COLO829 (cell line): ENCODE data around the gene CD300E.
"Not testable (repeated sequence)": the region's sequence is repeated elsewhere in the genome, so short reads cannot be mapped to it uniquely, and the experiment has no call there.

Source experiments
- DNase-seq: peaks from one replicate; pipeline ENCODE4 v3.0.0; 2012; ENCODE audit warnings: low spot score

Gene CD300E

DNA sequence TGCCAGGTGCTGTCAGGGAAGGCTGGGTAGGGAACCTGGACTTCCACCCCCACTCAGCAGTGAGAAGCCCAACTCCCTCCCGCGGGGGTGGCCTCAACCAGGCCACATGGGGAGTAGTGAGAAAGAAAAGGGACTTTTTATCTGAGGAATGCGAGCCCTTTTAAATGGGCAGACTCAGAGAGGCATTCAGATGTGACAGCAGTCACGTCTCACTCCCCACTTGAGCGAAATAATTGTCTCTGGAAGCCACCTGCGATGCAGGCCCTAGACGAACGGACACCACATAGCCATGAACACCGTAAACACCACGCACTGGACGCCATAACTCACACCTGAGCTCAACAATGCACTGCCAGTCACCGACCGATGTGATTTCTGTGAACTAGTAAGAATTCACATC is 11.9 kb upstream of the CD300E start:
- DNase-seq = no peak

DNA sequence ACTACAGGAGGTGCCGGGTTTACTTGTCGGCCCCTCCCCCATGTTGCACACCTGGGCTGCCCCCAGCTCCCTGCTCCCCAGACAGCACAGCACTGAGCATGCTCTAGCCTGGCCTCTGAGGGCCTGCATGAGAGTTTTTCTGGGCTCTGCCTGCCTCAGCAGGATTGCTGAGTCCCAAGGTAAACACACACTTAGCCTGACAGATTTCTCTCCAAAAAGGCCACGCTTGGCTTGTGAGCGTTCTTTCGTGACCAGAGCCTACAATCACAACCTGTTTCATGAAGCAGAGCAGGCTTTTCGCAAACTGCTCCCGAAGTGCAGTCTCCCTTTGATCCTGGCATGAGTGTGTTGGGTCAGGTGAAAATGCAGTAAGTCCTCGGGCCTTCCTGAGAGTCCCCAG is 9.8 kb upstream of the CD300E start:
- no peak for DNase-seq

DNA sequence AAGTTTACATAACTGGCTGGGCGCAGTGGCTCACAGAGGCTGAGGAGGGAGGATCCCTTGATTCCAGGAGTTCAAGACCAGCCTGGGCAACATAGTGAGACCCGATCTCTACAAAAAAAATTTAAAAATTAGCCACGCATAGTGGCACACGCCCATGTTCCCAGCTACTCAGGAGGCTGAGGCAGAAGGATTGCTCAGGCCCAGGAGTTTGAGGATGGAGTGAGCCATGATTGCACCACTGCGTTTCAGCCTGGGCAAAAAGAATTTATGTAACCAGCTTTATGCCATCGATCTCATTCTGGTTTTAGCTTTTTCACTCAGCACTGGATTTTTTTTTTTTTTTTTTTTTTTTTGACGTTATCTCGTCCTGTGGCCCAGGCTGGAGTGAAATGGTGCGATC is 9.1 kb upstream of the CD300E start:
- no peak for DNase-seq

DNA sequence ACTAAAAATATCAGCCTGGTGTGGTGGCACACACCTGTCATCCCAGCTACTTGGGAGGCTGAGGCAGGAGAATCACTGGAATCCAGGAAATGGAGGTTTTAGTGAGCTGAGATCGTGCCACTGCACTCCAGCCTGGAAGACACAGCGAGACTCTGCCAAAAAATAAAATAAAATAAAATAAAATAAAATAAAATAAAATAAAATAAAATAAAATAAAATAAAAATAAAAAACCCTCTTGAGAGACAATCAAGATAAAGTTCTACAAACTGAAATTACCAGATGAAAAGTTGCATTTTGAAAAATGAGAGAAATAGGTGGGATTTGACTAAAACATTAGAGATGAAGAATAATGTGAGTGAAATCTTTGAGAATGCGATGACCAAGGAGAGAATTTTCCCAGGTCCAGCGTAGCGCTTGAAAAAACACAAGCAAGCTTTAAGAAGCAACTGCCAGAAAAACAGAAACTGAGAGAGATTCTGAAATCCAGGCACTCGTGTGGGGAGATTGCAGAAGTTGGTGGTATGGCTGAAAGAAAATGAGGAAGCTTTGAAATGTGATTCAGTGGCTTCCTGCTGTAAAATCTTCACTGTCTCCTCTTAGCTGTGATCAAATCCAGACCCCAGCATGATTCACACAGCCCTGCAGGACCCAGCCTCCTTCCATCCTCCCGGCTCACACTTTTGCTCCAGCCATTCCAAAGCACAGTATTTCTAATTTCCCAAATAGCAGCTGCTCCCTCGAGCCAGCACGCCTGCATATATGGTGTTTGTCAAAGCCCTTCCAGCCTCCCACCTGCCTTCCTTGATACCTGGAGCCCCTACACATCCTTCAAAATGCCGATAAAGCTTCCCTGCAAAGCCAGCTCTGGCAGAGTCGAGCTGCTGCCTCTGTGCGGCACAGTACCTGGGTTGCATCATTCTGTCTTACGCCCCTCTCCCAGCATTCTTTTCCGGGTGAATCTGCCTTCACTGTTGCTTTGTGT is 8.2 kb upstream of the CD300E start:
- DNase-seq = no peak

DNA sequence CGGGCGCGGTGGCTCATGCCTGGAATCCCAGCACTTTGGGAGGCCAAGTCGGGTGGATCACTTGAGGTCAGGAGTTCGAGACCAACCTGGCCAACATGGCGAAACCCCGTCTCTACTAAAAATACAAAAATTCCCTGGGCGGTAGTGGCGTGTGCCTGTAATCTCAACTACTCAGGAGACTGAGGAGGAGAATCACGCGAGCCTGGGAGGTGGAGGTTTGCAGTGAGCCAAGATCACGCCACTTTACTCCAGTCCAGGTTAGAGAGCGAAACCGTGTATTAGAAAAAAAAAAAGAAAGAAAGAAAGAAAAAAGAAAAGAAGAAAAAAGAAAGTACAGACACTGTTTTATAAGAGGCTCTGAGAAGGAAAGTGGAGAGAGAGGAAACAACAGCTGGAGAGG is 6.7 kb upstream of the CD300E start:
- not testable (repeated sequence) for DNase-seq

DNA sequence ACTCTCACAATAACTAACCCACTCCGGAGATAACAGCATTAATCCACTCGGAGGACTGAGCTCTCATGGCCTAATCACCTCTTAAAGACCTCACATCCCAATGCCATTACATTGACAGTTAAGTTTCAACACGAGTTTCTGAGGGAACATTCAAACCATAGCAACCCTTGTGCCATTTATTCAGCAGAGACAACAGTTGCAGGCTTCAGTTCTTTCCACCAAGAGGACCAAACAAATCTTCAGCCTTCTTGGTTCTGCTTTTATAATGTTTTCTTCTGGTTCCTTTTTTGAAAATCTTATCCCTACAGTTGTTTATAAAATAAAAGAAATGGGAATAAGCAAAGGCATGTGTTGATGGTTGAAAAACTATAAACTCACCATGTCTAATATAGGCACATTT is 2.1 kb upstream of the CD300E start:
- DNase-seq = no peak

DNA sequence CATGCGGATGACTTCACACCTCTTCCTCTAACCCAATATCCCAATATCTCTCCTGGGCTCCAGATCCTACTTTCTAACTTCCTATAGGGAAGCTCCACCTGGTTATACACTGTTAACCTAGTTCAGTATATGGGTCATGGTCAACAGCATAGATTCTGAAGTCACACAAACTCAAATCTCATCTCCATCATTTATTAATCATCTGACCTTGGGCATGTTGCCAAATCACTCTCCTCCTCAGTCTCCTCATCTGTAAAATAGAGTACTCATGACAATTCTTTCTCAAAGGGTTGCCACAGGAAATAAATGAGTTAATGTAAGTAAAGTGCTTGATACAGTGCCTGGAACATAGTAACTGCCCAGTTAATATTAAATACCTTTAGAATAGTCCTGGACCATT is 593 bp upstream of the CD300E start:
- no peak for DNase-seq

DNA sequence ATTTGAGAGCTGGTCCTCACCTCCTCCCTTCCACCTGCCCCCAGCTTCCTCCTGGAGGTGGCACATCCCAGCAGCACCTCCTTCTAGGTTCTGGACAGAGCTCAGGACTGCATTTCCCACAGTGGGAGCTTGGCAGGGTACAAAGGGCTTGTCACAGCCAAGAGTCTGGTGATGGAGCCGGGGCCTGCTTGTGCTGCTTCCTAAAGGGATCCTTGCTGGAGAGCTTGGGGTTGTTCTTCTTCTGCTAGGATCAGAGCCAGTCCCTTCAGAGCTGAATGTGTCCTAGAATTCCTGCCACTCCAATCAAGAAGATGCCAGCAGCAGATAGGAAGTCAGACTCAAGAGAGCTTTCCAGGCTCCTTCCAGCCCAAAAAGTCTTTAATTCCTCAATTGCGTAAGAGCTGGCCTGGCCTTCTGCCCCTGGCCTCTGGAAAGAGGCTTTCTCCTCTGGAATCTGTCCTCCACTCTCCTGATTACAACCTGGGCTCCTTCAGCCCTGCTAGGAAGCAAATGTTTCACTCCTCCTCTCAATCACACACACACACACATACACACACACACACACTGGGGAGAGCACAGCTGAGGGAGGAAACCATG is 4.4 kb downstream of the CD300E start:
- no peak for DNase-seq

DNA sequence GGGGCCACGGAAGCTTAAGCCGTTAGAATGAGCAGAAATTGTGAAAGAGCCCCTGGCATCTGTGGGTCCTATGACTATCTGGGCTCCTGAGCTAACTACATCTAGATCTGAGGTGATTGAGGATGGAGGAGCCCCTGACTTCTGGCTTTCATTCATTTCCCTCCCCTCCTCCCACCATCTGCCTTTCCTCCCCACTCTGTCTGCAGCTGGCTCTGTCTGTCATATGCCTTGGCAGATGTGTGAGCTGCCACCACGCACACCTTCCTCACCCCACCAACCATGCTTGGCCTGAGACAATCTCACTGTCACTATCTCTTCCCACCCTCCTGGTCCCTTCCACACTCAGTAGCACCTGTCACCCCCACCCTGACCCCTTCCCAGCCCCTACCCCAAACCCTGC is 5.1 kb downstream of the CD300E start:
- DNase-seq = no peak

DNA sequence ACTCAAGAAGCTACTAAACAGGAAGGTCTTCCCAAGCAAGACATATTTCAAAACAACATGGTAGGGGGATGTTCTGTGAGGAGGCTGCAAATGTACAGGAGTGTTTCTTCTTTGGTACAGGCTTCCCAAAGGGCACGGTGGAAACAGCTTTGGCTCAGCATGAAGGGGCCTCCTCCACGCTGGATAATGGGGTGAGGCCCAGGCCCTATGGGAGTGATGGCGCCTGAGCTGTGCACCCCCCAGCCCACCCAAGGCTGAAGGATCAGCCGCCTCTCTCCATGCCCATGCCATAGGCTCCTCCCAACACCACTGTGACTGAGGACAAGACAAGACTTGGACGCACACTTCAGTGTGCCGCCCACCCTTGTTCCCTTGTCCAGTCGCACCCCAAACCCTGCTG is 6.8 kb downstream of the CD300E start:
- no peak for DNase-seq

DNA sequence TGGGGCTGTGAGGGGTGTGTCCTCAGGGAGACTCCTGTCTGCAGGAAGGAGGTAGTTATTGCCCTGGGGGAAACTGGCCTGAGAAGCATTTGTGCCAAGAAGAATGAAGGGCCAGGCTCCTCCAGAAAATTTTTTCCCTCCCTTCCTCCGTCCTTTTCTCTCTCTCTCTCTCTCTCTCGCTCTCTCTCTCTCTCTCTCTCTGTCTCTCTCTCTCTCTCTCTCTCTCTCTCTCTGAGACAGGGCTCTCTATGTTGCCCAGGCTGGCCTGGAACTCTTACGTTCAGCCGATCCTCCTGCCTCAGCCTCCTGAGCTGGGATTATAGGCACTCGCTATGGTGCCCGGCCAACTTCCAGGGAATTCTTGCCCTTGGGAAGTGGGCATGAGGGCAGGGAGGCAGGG is 11.5 kb downstream of the CD300E start:
- no peak for DNase-seq

DNA sequence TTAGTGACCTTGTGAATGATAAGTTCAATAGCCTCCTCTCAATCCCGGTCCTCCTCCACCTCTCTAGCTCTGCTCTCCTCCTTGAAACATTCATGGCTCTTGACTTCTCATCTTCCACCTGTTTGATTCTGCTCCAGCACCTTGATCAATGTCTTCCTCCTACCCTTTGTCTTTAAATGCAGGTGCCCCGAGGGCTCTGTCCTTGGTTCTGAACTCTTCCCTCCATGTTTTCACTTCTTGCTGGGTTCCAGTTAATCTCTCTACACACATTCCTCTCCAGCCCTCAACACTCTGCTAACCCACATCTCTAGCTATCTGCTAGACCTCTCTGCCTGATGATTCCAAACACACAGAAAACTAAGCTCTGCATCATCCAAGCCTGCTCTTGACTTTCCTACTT is 13.4 kb downstream of the CD300E start:
- DNase-seq = no peak

DNA sequence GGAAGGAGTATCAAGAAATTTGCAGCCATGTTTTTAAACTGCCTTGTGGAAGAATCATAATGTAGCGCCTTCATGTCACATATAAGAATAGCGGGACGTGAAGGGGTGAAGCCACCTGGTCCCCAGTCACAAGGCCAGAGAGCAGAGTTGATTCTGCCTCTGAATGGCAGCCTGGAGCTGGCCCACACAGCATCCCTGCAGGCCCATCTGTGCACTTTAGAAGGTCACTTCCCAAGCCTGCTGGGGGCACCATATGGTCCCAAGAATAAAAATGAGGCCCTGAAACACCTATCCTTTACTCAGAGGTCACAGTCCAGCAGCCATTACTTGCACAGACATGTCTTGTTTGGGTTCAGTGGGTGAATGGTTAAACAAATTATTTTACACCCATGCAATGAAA is 15.0 kb downstream of the CD300E start:
- DNase-seq = no peak

DNA sequence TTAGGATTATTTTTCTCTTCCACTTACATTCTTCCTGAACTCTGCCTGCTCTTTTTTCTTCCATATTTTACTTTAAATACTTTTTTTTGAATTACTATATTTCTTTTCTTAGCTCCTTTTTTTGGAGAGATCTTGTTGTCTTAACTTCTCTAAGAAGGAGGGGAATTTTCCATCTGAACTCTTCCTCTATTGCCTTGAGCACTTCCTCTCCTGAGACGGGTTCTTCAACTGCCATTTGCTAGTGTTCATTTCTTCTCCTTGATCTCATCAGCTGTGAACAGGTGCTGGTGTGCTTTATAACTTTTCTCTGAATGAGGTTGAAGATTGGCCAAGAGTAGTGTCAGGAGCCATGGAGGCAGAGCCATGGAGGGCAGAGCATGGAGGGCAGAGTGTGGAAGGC is 16.3 kb downstream of the CD300E start:
- DNase-seq = no peak

DNA sequence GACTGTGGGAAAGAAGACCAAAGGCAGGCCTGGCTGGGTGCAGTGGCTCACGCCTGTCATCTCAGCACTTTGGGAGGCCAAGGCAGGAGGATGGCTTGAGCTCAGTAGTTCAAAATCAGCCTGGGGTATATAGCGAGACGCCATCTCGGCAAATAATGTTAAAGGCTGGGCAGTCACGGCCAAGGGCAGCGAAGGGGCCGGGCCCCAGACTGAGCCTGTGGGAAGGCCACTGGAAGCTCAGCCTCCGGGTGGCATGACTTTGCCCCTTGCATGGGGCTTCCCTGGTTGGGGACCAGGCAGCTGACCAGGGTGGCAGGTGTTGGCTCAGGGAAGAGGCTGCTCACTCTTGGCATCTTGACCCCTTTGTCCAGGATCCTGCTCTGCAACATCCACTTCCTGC is 17.5 kb downstream of the CD300E start:
- DNase-seq = no peak

DNA sequence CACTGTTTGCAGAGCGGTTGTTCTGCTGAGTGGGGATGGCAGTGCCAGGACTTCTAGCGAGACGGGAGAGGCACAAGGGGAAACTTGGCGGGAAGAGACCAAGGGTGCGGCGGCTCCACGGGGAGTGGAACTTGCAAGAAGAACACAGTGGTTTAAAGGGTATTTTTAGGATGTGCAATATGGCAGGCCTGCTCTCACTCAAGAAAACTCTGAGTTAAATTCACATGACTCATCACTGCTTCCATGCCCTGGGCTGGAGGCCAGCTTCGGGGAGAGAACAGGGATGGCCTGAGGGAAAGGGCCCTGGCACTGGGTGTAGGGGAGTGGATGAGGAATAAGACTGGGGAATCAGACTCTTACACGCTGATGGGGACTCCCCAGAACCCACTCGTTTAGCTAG is 18.2 kb downstream of the CD300E start:
- DNase-seq = peak; percentile 12

DNA sequence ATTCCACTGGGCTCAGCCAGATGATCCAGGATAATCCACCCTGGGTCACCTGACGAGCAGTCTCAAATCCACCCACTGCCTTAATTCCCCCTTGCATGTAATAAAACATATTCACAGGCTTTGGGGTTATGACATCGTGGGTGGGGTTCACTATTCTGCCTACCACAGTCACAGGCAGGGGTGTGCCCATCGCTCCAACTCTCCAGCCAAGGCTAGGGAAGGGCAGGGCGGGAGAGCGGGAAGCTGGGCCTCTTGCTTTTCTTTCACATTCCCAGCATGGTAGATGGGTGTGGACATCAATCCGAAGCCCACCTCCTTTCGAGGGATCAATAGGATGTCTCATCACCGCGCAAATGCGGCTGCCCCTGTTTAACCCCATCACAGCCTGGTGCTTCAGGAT is 18.8 kb downstream of the CD300E start:
- DNase-seq = no peak

DNA sequence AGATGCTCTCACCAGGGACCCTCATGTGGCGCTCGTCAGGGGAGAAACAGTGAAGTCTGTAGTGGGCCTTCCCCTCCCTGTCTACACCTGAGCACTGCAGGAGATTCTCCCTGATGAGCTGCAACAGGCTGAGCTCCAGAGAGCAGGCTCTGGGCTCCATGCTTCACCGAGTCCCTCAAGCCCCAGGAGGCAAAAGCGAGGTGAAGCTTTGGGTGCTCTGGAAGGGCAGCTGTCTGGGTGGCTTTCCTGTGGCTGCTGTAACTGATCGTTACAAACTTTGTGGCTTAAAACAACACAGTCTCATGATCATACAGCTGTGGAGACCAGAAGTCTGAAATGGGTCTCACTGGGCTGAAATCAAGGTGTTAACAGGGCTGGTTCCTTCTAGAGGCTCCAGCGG is 19.3 kb downstream of the CD300E start:
- DNase-seq = no peak

DNA sequence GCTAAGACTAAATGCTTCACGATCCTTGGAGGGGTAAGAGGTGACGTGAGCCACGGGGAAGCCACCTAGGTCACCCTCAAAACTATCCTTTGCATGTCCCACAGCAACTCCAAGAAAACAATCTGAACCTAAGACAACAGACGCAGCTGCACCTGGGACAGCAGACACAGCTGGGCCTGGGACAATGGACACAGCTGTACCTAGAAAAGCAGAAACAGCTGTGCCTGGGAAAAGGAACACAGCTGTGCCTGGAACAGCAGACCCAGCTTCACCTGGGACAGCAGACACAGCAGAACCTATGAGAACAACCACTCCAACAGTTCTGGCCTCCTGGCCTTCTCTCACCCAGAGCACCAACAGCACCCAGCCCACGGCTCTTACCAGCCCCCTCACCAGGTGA is 19.8 kb downstream of the CD300E start:
- no peak for DNase-seq

DNA sequence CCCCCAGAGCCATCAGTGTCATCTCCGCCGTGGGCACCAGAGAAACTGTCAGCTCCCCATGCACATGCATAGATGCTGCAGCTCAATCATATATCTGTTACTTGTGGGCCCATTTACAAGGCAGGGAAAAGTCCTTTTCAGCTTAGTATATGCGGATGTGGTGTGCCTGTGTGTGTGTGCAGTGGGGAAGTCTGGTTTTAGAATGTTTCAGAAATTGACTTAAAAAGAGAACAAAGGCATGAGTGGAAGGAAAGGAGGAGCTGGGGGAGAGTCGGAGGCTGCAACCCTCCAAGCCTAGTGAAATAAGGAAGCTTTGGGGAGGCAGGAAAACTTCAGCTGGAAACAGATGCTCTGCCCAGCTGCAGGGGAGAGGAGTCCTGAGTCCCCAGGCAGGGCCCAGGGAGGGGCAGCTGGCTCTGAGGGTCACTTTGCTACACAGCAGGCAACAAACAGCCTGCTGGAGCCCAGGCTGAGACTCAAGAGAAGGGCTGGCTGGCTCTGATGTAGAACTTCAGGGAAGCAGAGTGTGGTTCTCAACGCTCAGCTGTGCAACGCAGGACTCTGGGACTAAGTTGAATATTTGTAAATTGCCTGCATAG is 20.4 kb downstream of the CD300E start:
- no peak for DNase-seq

DNA sequence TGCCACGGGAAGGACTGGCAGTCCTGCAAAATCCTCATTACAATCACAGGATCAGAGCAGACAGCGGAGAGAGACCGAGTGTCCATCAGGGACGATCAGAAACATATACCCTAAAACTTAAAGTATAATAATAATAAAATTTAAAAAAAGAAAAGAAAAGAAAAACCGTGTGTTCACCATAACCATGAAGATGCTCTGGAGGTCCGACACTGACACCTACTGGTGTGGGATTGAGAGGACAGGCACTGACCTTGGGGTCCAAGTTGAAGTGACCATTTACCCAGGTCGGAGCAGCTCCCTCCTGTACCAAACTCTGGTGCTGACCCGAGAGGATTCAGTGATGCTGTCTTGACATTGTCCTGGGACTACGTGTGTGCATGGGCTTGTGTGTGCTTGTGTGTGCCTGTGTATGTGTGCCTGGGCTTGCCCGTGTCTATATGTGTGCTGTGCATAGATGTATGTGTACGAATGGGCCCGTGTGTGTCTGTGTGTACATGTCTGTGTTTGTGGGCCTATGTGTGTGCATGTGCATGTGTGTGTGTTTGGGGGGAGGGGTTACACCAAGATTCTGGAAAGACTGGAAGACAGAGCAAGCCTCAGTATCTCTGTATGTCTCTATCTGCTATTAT is 21.5 kb downstream of the CD300E start:
- peak; percentile 41 for DNase-seq

DNA sequence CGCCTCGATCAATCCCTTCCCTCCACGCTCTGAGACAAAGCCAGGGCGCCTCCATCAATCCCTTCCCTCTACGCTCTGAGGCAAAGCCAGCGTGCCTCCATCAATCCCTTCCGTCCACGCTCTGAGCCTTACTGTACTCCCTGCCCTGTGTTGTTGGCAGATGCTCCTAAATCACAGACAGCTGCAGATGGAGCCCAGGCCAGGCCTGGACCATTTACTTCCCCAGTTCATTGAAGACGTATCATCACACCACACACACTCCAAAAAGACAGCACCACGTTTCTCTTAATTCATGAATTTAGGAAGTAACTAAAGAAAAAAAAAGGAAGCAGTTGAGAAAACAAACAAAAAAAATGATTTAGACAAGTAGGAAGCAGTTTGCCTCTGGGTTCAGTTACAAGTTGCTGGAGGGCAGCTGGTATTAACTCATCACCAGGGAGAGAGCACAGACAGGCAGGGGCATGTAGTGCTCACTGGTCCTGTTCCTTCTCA is 24.0 kb downstream of the CD300E start:
- DNase-seq = no peak

DNA sequence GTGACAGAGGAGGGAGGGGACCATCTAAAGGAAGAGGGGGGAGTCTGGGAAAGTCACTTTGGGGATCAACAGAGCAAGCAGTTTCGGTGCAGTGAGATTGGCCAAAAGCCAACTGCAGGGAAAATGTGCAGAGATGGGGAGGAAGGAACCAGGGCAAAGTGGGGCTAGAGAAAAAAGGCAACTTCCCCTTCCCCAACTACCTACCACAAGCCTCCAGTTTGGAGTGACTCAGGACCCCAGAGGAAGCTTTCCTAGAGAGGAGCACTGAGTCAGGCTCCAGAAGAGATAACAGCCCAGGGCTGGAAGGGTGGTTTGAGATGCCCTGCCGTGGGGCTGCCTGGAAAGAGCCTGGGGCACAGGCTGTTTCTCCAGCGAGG is 24.5 kb downstream of the CD300E start:
- DNase-seq = no peak
